HG02623 (cell line): ENCODE results near the gene CDH4.

Experiments used
- ATAC-seq: cut with Tn5 transposase; IDR thresholded peaks from one replicate; pipeline ENCODE4 v1.9.1; 2021; ENCODE audit warnings: moderate library complexity; ENCODE audit not compliant: unreplicated experiment

Gene CDH4

GRCh38 chr20:61737812-61738443, 485.9 kb downstream of the CDH4 start:
- no peak for ATAC-seq

DNA sequence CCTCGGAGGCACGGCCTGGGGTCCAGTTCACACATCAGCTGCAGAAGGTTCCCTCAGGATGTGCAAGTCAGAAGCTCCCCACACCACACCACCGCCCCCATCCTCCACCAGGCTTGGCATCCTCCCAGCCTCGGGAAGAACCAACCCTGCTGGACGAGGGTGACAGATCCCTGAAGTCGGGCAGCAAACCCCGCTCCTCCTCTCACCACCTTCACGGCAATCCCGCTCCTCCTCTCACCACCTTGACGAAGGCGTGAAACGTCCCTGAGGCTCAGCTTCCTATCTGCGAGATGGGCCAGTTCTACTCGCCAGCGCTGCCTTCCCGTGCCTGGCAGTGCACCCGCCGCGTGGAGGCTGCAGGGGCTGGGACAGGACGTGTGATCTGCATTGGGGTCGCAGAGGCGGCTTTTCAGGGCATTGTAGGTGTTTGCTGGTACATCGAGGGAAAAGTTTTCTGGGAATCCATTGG, 486.6 kb downstream of the CDH4 start:
- ATAC-seq: no peak

- ATAC-seq: no peak
These were observed 487.2 kb downstream of the CDH4 start for GRCh38 chr20:61739086-61739831.

- ATAC-seq: no peak
These were observed 487.7 kb downstream of the CDH4 start for GRCh38 chr20:61739832-61740118.

DNA sequence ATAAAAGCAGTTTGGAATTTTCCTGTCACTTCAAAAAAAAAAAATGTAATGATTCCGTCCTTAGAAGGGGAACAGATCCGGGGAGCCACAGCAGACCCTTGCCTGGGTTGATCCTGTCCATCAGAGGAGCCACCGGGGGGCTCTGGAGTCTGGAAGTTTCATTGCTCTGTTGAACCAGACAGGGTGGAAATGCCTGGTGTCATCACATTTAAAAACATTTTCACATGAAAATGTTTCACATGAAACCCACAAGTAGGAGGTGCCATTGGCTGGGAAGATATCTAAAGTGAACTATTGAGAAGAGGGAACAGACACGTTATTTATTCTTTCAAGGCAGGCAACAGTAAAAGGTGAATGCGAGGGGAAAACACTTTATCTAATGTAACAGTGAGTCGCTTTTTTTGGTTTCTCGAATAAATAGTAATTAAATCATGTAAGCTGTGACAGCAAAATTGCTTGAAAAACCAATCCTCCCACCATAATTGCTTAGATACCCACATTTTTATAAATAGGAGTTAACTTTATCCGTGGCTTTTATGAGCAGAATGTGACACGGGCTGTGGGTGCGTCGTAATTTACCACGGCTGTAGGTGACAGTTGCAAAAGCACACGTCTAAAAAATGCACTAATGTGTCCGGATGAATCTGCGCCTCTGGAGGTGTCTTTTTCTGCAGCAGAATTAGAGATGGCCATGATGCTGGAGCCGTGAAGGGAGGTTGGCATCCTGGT, 490.2 kb downstream of the CDH4 start:
- ATAC-seq: no peak

- no peak for ATAC-seq
These were observed 491.5 kb downstream of the CDH4 start for GRCh38 chr20:61743606-61744005.

DNA sequence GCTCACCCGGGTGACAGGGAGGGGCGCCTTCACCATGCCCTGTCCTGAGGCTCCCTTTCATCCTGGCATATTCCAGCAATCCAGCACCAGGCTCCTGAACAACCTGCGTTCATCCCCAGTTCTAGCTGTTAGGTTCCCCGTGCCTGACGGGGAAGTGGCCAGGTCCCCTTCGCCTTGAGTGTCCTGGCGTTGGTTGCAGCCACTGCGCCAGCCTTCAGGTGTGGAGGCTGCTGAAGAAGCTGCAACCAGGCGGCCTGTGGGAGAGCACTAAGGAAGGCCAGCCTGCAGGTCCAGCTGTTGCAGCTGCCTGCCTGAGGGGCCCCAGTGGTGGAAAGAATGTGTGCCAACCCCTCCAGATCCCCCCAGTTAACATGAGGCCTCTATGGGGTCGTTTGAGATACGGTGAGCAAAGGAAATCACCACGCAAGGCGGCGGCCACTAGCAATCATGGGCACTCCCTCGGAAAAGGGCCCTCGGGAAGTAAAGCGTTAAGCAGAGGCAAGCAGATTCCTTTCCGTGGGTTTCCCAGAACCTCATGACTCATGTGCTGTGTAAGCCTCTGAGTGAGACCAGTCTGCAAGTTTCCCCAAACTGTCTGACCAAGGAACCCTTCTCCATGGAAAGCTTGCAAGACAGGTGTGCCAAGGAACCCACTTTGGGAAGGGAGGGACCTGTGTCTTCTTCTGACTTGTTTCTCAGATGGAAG, 492.8 kb downstream of the CDH4 start:
- no peak for ATAC-seq

DNA sequence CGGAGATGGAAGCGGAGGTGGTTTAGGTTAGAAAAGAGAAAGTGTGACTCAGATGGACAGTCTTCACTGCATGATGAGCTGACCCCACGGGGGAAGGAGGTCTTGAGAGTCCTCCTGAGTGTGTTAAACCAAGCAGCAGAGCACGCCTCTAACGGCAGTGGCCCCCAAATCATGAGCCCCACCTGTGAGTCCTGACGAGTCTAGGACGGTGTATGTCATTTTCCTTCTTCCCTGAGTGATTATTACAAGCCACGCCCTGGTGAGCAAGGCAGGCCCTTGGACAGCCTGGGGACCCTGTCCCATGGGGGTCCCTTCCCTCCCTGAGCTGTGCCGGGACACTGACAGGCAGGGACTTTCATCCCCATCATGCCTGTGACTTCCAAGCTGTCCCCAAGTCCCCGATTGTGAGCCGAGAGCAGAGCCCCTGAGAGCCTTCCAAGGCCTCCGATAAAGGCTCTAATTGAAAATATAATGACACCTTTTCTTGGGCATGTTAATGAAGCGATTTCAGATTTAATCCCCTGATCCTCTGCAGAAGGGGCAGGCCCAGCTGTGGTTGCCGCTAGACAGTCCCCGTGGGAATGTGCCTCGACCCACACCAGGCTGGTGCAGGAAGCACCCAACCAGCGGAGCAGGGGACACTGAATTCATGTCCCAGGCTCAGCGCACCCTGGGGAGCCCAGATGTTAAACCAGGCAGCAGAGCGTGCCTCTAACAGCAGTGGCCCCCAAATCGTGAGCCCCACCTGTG, 493.5 kb downstream of the CDH4 start:
- no peak for ATAC-seq

GRCh38 chr20:61746147-61746646, 494.1 kb downstream of the CDH4 start:
- ATAC-seq: no peak

GRCh38 chr20:61746781-61747180, 494.7 kb downstream of the CDH4 start:
- ATAC-seq: no peak

DNA sequence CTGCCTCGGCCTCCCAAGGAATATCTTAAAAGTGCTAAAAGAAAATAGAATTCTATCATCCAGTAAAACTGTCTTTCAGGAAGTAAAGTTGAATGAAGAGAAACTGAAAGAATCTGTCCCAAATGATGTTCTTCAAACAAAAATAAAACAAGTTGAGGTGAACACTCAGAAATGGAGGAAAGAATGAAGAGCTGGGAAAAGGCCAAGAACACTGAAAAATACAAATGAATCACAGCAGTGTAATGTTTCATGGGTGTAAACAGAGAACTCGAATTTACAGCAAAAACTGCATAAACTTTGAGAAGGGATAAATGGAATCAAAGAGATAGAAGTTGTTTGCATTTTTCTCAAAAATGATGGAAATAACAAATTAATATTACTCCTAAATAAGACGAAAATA, 496.3 kb downstream of the CDH4 start:
- no peak for ATAC-seq

DNA sequence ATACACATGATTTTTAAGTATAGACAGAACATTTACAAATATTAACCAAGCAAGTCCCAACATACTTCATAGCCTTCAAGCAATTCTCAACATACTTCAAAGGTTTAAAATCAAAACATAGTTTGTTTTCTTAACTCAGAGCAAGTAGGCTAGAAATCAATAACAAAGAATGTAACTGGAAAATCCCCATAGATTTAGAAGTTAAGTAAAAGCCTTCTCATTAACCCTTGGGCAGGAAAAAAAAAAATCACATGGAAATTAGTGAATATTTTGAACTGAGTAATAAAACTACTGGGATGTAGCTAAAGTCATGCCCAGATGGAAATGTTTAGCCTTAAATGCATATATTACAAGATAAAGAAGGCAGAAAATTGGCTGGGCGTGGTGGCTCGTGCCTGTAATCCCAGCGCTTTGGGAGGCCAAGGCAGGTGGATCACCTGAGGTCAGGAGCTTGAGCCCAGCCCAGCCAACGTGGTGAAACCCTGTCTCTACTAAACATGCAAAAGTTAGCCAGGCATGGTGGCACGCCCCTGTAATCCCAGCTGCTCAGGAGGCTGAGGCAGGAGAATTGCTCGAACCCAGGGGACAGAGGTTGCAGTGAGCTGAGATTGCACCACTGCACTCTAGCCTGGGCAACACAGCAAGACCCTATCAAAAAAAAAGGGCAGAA, 497.5 kb downstream of the CDH4 start:
- no peak for ATAC-seq

DNA sequence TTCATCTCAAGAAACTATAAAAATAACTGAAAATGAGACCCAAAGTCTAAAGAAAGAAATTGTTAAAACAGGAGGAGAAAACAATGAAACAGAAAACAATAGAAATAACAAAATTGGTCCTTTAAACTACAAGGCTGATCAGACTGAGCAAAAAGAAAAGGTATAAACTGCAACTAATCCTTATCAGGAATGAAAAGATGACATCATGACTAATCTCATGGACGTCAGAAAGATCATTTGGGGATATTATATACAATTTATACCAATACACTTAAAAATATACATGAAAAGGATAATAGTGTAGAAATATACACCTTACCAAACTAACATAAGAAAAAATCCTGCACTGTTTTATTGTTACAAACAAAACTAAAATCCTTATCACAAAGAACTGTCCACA, 498.0 kb downstream of the CDH4 start:
- no peak for ATAC-seq

DNA sequence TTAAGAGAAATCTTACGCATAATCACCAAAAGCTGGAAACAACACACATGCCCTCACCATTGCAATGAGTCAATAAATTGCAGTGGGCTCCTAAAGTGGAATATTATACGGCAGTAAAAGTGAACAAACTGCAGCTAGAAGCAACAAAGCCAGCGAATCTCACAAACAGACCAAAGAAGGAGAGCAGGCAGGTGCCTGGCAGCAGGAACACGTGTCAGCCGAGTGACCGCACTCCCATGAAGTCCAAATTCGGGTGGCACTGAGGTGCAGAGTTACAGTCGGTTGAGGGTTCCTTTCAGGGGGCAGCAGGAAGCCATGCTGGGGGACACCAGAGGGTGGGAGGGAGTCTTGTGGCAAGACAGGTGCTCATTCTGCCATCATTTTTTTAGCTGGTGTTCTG, 500.5 kb downstream of the CDH4 start:
- ATAC-seq: no peak

GRCh38 chr20:61753316-61753942, 501.4 kb downstream of the CDH4 start:
- no peak for ATAC-seq

GRCh38 chr20:61753987-61754956, 502.2 kb downstream of the CDH4 start:
- ATAC-seq: no peak

- ATAC-seq: no peak
These were observed 503.1 kb downstream of the CDH4 start for GRCh38 chr20:61754976-61755778.
